ENCODE measurements around the gene PPDPF.

The PPDPF gene

GRCh38 chr20:63538204-63539091, 17.9 kb downstream of the PPDPF start:
- Histone ChIP-seq H3K4me3 (replicated peaks; ENCODE audit: insufficient read depth, low read length) (no peak overlapping the region), H3K27ac (replicated peaks) (peak overlapping the region; percentile 61; the same call in 1 of the 2 replicates), H3K27me3 (ENCODE audit: insufficient read depth, poor library complexity, severe bottlenecking) (peaks cover 24% of the 10 kb centered on the region)
- TF ChIP-seq, protein P1, sequence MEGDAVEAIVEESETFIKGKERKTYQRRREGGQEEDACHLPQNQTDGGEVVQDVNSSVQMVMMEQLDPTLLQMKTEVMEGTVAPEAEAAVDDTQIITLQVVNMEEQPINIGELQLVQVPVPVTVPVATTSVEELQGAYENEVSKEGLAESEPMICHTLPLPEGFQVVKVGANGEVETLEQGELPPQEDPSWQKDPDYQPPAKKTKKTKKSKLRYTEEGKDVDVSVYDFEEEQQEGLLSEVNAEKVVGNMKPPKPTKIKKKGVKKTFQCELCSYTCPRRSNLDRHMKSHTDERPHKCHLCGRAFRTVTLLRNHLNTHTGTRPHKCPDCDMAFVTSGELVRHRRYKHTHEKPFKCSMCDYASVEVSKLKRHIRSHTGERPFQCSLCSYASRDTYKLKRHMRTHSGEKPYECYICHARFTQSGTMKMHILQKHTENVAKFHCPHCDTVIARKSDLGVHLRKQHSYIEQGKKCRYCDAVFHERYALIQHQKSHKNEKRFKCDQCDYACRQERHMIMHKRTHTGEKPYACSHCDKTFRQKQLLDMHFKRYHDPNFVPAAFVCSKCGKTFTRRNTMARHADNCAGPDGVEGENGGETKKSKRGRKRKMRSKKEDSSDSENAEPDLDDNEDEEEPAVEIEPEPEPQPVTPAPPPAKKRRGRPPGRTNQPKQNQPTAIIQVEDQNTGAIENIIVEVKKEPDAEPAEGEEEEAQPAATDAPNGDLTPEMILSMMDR (IDR thresholded peaks at IDR 0.05; ENCODE audit: insufficient read depth, low read length), result no peak
- no peak for TF ChIP-seq POLR2AphosphoS5 (IDR thresholded peaks at IDR 0.05; ENCODE audit: low read depth)
- TF ChIP-seq GABPA (IDR thresholded peaks at IDR 0.05; ENCODE audit: low read depth), result no peak
- no peak for TF ChIP-seq SPI1 (IDR thresholded peaks at IDR 0.05; ENCODE audit: borderline replicate concordance, low read depth)
- TF ChIP-seq, protein P2, sequence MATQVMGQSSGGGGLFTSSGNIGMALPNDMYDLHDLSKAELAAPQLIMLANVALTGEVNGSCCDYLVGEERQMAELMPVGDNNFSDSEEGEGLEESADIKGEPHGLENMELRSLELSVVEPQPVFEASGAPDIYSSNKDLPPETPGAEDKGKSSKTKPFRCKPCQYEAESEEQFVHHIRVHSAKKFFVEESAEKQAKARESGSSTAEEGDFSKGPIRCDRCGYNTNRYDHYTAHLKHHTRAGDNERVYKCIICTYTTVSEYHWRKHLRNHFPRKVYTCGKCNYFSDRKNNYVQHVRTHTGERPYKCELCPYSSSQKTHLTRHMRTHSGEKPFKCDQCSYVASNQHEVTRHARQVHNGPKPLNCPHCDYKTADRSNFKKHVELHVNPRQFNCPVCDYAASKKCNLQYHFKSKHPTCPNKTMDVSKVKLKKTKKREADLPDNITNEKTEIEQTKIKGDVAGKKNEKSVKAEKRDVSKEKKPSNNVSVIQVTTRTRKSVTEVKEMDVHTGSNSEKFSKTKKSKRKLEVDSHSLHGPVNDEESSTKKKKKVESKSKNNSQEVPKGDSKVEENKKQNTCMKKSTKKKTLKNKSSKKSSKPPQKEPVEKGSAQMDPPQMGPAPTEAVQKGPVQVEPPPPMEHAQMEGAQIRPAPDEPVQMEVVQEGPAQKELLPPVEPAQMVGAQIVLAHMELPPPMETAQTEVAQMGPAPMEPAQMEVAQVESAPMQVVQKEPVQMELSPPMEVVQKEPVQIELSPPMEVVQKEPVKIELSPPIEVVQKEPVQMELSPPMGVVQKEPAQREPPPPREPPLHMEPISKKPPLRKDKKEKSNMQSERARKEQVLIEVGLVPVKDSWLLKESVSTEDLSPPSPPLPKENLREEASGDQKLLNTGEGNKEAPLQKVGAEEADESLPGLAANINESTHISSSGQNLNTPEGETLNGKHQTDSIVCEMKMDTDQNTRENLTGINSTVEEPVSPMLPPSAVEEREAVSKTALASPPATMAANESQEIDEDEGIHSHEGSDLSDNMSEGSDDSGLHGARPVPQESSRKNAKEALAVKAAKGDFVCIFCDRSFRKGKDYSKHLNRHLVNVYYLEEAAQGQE (IDR thresholded peaks at IDR 0.05; ENCODE audit: insufficient replicate concordance, low read depth), result no peak
- DNase-seq (ENCODE audit: low read depth in 1 of 2, low spot score in 1 of 2), result no peak

DNA sequence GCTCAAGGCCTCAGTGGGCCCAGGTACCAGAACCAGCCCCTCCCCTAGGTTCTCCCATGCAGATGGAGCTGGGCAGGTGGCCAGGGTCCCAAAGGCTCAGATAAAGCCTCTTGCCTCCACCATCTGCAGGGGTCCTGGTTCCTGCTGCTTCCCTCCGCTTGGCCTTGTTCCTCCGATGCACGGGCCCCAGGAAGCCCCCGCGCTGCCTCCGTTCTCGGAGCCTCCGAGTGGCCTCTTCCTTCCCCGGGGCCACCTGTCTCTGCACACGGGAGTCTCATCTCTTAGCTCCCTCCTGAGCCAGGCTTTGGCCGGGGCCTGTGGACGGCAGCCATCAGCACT, 18.5 kb downstream of the PPDPF start:
- no peak overlapping the region for H3K4me3 ChIP-seq (replicated peaks; ENCODE audit: insufficient read depth, low read length)
- TF ChIP-seq GABPA (IDR thresholded peaks at IDR 0.05; ENCODE audit: low read depth) (no peak), POLR2AphosphoS5 (IDR thresholded peaks at IDR 0.05; ENCODE audit: low read depth) (no peak), SPI1 (IDR thresholded peaks at IDR 0.05; ENCODE audit: borderline replicate concordance, low read depth) (no peak)
- TF ChIP-seq, protein P2 (IDR thresholded peaks at IDR 0.05; ENCODE audit: insufficient replicate concordance, low read depth), result no peak
- TF ChIP-seq, protein P1 (IDR thresholded peaks at IDR 0.05; ENCODE audit: insufficient read depth, low read length), result no peak
- no peak overlapping the region for H3K27ac ChIP-seq (replicated peaks)

GRCh38 chr20:63539441-63540370, 19.1 kb downstream of the PPDPF start:
- TF ChIP-seq SPI1 (IDR thresholded peaks at IDR 0.05; ENCODE audit: borderline replicate concordance, low read depth) (no peak), GABPA (IDR thresholded peaks at IDR 0.05; ENCODE audit: low read depth) (no peak), POLR2AphosphoS5 (IDR thresholded peaks at IDR 0.05; ENCODE audit: low read depth) (no peak)
- TF ChIP-seq, protein P1 (IDR thresholded peaks at IDR 0.05; ENCODE audit: insufficient read depth, low read length), result no peak
- TF ChIP-seq, protein P2 (IDR thresholded peaks at IDR 0.05; ENCODE audit: insufficient replicate concordance, low read depth), result no peak
- peaks cover 29% of the 10 kb centered on the region for H3K27me3 ChIP-seq (ENCODE audit: insufficient read depth, poor library complexity, severe bottlenecking)
- no peak for DNase-seq (ENCODE audit: low read depth in 1 of 2, low spot score in 1 of 2)
- H3K27ac ChIP-seq (replicated peaks), result no peak overlapping the region
- no peak overlapping the region for H3K4me3 ChIP-seq (replicated peaks; ENCODE audit: insufficient read depth, low read length)

More for the DNA sequence above, 18.5 kb downstream of the PPDPF start:
- DNase-seq (ENCODE audit: low read depth in 1 of 2, low spot score in 1 of 2), result no peak
- H3K27me3 ChIP-seq (ENCODE audit: insufficient read depth, poor library complexity, severe bottlenecking), result peaks cover 26% of the 10 kb centered on the region

Measured in HL-60 (cell line).